Measurements from ENCODE around the gene ERMN. TPM values are rescaled to one million over a fixed set of nuclear protein-coding genes. Genes with fewer than 3 reads are reported as not detected.
"Not testable (repeated sequence)": the region's sequence is repeated elsewhere in the genome, so short reads cannot be mapped to it uniquely, and the experiment has no call there.

Gene ERMN
- total RNA-seq, 2 experiments from 2014 or later = 17.3 to 18.0 TPM

DNA sequence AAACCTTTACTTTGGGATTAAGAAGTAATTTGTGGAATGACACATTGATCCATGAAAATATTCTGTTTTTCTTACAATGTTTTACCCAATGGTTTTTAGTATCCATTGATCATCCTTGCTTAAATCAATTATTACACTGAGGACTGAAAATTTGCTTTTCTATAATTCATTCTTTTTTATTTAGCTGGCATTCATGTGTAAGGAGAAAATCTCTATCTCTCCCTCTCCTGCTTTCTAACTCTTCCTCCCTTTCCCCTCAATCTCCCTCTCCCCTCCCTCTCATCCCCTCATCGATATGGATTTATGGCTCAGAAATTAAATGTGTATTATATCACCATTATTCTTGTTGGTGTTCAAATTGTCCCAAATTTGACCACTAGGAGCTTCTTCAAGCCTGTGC lies 38.5 kb downstream of the ERMN start:
- H3K36me3 ChIP-seq (ENCODE audit: insufficient read depth, low read length) = no peaks in the 10 kb centered on the region
- H3K9me3 Mint-ChIP-seq = no peaks in the 10 kb centered on the region
- no peaks in the 10 kb centered on the region for H3K4me1 Mint-ChIP-seq (ENCODE audit: low read depth)
- peaks cover 12% of the 10 kb centered on the region for H3K27me3 Mint-ChIP-seq
- H3K9me3 ChIP-seq (ENCODE audit: control insufficient read depth in 1 of 2, insufficient read depth in 1 of 2, low read length in 2 of 2) = no peaks in the 10 kb centered on the region
- ChIA-PET CTCF (no interaction called here), POLR2A (no interaction called here)
- TF ChIP-seq, protein P1, sequence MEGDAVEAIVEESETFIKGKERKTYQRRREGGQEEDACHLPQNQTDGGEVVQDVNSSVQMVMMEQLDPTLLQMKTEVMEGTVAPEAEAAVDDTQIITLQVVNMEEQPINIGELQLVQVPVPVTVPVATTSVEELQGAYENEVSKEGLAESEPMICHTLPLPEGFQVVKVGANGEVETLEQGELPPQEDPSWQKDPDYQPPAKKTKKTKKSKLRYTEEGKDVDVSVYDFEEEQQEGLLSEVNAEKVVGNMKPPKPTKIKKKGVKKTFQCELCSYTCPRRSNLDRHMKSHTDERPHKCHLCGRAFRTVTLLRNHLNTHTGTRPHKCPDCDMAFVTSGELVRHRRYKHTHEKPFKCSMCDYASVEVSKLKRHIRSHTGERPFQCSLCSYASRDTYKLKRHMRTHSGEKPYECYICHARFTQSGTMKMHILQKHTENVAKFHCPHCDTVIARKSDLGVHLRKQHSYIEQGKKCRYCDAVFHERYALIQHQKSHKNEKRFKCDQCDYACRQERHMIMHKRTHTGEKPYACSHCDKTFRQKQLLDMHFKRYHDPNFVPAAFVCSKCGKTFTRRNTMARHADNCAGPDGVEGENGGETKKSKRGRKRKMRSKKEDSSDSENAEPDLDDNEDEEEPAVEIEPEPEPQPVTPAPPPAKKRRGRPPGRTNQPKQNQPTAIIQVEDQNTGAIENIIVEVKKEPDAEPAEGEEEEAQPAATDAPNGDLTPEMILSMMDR (IDR thresholded peaks at IDR 0.05) = no peak
- H3K27me3 ChIP-seq (ENCODE audit: control insufficient read depth in 1 of 2, insufficient read depth in 2 of 2, low read length in 2 of 2) = no peaks in the 10 kb centered on the region
- DNase-seq (no peak), ATAC-seq (ENCODE audit: poor library complexity) (no peak)
- H3K27ac Mint-ChIP-seq = no peak overlapping the region
- no peak overlapping the region for H3K4me3 Mint-ChIP-seq
- intact Hi-C loops (cut with DNase I, micrococcal nuclease) = no loop called here
- H3K4me1 ChIP-seq (ENCODE audit: insufficient read depth, low read length) = no peaks in the 10 kb centered on the region
- no peak overlapping the region for H3K4me3 ChIP-seq (ENCODE audit: low read length)
- no peaks in the 10 kb centered on the region for H3K36me3 Mint-ChIP-seq (ENCODE audit: low read depth)
- H3K27ac ChIP-seq (ENCODE audit: low read depth in 1 of 2, low read length in 2 of 2) = no peak overlapping the region

DNA sequence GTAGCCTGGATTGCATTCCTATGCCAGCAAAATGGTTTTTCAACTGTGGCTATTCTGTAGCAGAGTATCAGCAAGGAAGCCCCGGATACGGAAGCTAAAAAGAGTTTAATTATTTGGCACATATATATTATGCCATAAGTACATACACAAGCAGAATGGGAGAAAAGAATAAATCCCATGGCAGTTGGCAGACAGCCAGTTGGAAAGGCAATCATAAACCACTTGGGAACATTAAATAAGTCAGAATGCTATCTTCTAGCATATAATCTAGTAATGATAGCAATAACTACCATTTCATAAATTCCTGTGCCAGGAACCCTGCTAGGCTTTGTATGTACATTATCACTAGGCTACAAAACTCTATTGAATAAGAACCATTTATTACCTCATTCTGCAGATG lies 42.2 kb downstream of the ERMN start:
- ATAC-seq (ENCODE audit: poor library complexity) = no peak
- H3K9me3 ChIP-seq (ENCODE audit: control insufficient read depth in 1 of 2, insufficient read depth in 1 of 2, low read length in 2 of 2) = no peaks in the 10 kb centered on the region
- H3K27me3 ChIP-seq (ENCODE audit: control insufficient read depth in 1 of 2, insufficient read depth in 2 of 2, low read length in 2 of 2) = no peaks in the 10 kb centered on the region
- Mint-ChIP-seq H3K36me3 (ENCODE audit: low read depth) (no peaks in the 10 kb centered on the region), H3K9me3 (peaks cover 6% of the 10 kb centered on the region), H3K27ac (no peak overlapping the region), H3K4me1 (ENCODE audit: low read depth) (no peaks in the 10 kb centered on the region), H3K27me3 (peaks cover 29% of the 10 kb centered on the region), H3K4me3 (no peak overlapping the region)
- TF ChIP-seq, protein P1 (IDR thresholded peaks at IDR 0.05) = no peak
- no peaks in the 10 kb centered on the region for H3K36me3 ChIP-seq (ENCODE audit: insufficient read depth, low read length)
- H3K4me3 ChIP-seq (ENCODE audit: low read length) = no peak overlapping the region
- POLR2A ChIA-PET = no interaction called here
- CTCF ChIA-PET = no interaction called here
- intact Hi-C loops (cut with DNase I, micrococcal nuclease) = no loop called here
- no peak overlapping the region for H3K27ac ChIP-seq (ENCODE audit: low read depth in 1 of 2, low read length in 2 of 2)
- H3K4me1 ChIP-seq (ENCODE audit: insufficient read depth, low read length) = no peaks in the 10 kb centered on the region
- DNase-seq = no peak

DNA sequence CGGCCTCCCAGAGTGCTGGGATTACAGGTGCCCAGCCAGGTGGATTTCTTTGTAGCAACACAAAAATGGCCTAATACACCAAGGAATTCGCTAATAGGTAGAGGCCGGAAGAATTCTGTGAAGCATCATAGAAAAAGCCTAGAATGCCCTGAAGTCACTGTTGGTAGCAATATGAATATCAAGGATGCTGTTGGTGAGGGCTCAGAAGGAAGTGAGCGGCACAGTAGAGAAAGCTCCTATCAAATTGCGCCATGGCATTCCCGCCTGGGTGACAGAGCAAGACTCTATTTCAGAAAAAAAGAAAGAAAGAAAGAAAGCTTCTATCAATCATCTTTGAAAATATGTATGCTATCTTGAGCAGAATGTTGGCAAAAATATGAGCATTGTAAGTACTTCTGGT lies 44.3 kb downstream of the ERMN start:
- no peaks in the 10 kb centered on the region for H3K36me3 Mint-ChIP-seq (ENCODE audit: low read depth)
- ChIA-PET POLR2A (no interaction called here), CTCF (no interaction called here)
- H3K4me3 Mint-ChIP-seq = no peak overlapping the region
- Histone ChIP-seq H3K27ac (ENCODE audit: low read depth in 1 of 2, low read length in 2 of 2) (no peak overlapping the region), H3K27me3 (ENCODE audit: control insufficient read depth in 1 of 2, insufficient read depth in 2 of 2, low read length in 2 of 2) (no peaks in the 10 kb centered on the region), H3K4me1 (ENCODE audit: insufficient read depth, low read length) (no peaks in the 10 kb centered on the region), H3K36me3 (ENCODE audit: insufficient read depth, low read length) (no peaks in the 10 kb centered on the region), H3K9me3 (ENCODE audit: control insufficient read depth in 1 of 2, insufficient read depth in 1 of 2, low read length in 2 of 2) (no peaks in the 10 kb centered on the region), H3K4me3 (ENCODE audit: low read length) (no peak overlapping the region)
- TF ChIP-seq, protein P1 (IDR thresholded peaks at IDR 0.05) = no peak
- H3K9me3 Mint-ChIP-seq = peaks cover 6% of the 10 kb centered on the region
- intact Hi-C loops (cut with DNase I, micrococcal nuclease) = no loop called here
- H3K27me3 Mint-ChIP-seq = peaks cover 41% of the 10 kb centered on the region
- H3K4me1 Mint-ChIP-seq (ENCODE audit: low read depth) = no peaks in the 10 kb centered on the region
- ATAC-seq (ENCODE audit: poor library complexity) (no peak), DNase-seq (no peak)
- H3K27ac Mint-ChIP-seq = no peak overlapping the region

DNA sequence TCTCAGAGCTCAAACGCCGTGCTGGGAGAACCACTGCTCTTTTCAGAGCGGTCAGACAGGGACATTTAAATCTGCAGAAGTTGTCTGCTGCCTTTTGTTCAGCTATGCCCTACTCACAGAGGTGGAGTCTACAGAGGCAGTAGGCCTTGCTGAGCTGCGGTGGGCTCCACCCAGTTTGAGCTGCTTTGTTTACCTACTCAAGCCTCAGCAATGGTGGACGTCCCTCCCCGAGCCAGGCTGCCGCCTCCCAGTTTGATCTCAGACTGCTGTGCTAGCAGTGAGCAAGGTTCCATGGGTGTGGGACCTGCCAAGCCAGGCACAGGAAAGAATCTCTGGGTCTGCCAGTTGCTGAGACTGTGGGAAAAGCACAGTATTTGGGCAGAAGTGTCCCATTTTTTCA lies 46.3 kb downstream of the ERMN start:
- H3K4me3 ChIP-seq (ENCODE audit: low read length); ATAC-seq (ENCODE audit: poor library complexity); H3K4me1 Mint-ChIP-seq (ENCODE audit: low read depth); H3K9me3 ChIP-seq (ENCODE audit: control insufficient read depth in 1 of 2, insufficient read depth in 1 of 2, low read length in 2 of 2); POLR2A ChIA-PET; H3K36me3 ChIP-seq (ENCODE audit: insufficient read depth, low read length); H3K36me3 Mint-ChIP-seq (ENCODE audit: low read depth); DNase-seq; intact Hi-C loops (cut with DNase I, micrococcal nuclease); H3K27ac ChIP-seq (ENCODE audit: low read depth in 1 of 2, low read length in 2 of 2); H3K27ac Mint-ChIP-seq; H3K4me3 Mint-ChIP-seq; CTCF ChIA-PET; H3K27me3 ChIP-seq (ENCODE audit: control insufficient read depth in 1 of 2, insufficient read depth in 2 of 2, low read length in 2 of 2); H3K4me1 ChIP-seq (ENCODE audit: insufficient read depth, low read length); H3K9me3 Mint-ChIP-seq: not testable (repeated sequence)
- H3K27me3 Mint-ChIP-seq = peaks cover 36% of the 10 kb centered on the region

Data from CD4-positive, alpha-beta T cell (primary cell).